HG02571 (cell line): ENCODE results near the gene PRRX1.

ENCODE experiments used
- ATAC-seq: cut with Tn5 transposase; IDR thresholded peaks from one replicate; pipeline ENCODE4 v1.9.1; 2021; ENCODE audit warnings: mild to moderate bottlenecking, moderate library complexity; ENCODE audit not compliant: unreplicated experiment

Gene PRRX1

GRCh38 chr1:170714938-170715337 is 51.0 kb downstream of the PRRX1 start:
- ATAC-seq = no peak

- ATAC-seq = no peak
Measured at GRCh38 chr1:170716835-170717429, 53.0 kb downstream of the PRRX1 start.

- no peak for ATAC-seq
Measured at GRCh38 chr1:170720661-170721060, 56.7 kb downstream of the PRRX1 start.

GRCh38 chr1:170721621-170722020 is 57.7 kb downstream of the PRRX1 start:
- ATAC-seq = no peak

GRCh38 chr1:170723518-170723917 is 59.6 kb downstream of the PRRX1 start:
- ATAC-seq = no peak

GRCh38 chr1:170725326-170725725 is 61.4 kb downstream of the PRRX1 start:
- no peak for ATAC-seq

GRCh38 chr1:170727963-170728362 is 64.0 kb downstream of the PRRX1 start:
- no peak for ATAC-seq

- no peak for ATAC-seq
Measured at GRCh38 chr1:170729225-170730002, 65.5 kb downstream of the PRRX1 start.

GRCh38 chr1:170730014-170730413 is 66.1 kb downstream of the PRRX1 start:
- no peak for ATAC-seq

GRCh38 chr1:170730438-170730837 is 66.5 kb downstream of the PRRX1 start:
- ATAC-seq = no peak

- ATAC-seq = no peak
Measured at GRCh38 chr1:170731566-170732251, 67.8 kb downstream of the PRRX1 start.

GRCh38 chr1:170732252-170732588 is 68.3 kb downstream of the PRRX1 start:
- ATAC-seq = no peak

- no peak for ATAC-seq
Measured at GRCh38 chr1:170734412-170735175, 70.7 kb downstream of the PRRX1 start.

GRCh38 chr1:170735366-170736263 is 71.7 kb downstream of the PRRX1 start:
- no peak for ATAC-seq

- no peak for ATAC-seq
Measured at GRCh38 chr1:170739803-170740202, 75.9 kb downstream of the PRRX1 start.

- ATAC-seq = no peak
Measured at GRCh38 chr1:170741678-170742077, 77.7 kb downstream of the PRRX1 start.

- ATAC-seq = no peak
Measured at GRCh38 chr1:170742600-170742999, 78.7 kb downstream of the PRRX1 start.

- no peak for ATAC-seq
Measured at GRCh38 chr1:170743083-170743482, 79.2 kb downstream of the PRRX1 start.

GRCh38 chr1:170749549-170749948 is 85.6 kb downstream of the PRRX1 start:
- ATAC-seq = no peak

- ATAC-seq = no peak
Measured at GRCh38 chr1:170749959-170750358, 86.0 kb downstream of the PRRX1 start.
